DMS153 treated with DMSO at 0.1 percent for 48 hours (cell line): ENCODE results near the gene WDCP.
"Not testable (repeated sequence)": the region's sequence is repeated elsewhere in the genome, so short reads cannot be mapped to it uniquely, and the experiment has no call there.

Source experiments
- DNase-seq: peaks from one replicate; lab custom pipeline; 2025; ENCODE audit not compliant: unreplicated experiment; lab: John Stamatoyannopoulos, UW

The WDCP gene

GRCh38 chr2:24022975-24023575 lies 24.1 kb downstream of the WDCP start:
- DNase-seq: no peak

GRCh38 chr2:24022324-24022974 lies 24.7 kb downstream of the WDCP start:
- DNase-seq: no peak

GRCh38 chr2:24021122-24021998 lies 25.8 kb downstream of the WDCP start:
- no peak for DNase-seq

GRCh38 chr2:24020244-24020643 lies 26.9 kb downstream of the WDCP start:
- no peak for DNase-seq

GRCh38 chr2:24019729-24020128 lies 27.5 kb downstream of the WDCP start:
- DNase-seq: no peak

GRCh38 chr2:24018241-24018640 lies 28.9 kb downstream of the WDCP start:
- no peak for DNase-seq

- DNase-seq: no peak
Measured at GRCh38 chr2:24017711-24018110, 29.5 kb downstream of the WDCP start.

GRCh38 chr2:24016853-24017703 lies 30.1 kb downstream of the WDCP start:
- DNase-seq: no peak

- no peak for DNase-seq
Measured at GRCh38 chr2:24016376-24016761, 30.8 kb downstream of the WDCP start.

- DNase-seq: no peak
Measured at GRCh38 chr2:24015562-24016375, 31.4 kb downstream of the WDCP start.

GRCh38 chr2:24014902-24015301 lies 32.3 kb downstream of the WDCP start:
- DNase-seq: not testable (repeated sequence)

GRCh38 chr2:24012521-24013188 lies 34.5 kb downstream of the WDCP start:
- no peak for DNase-seq

- DNase-seq: no peak
Measured at GRCh38 chr2:24011250-24012104, 35.7 kb downstream of the WDCP start.

GRCh38 chr2:24010477-24011249 lies 36.5 kb downstream of the WDCP start:
- no peak for DNase-seq

- no peak for DNase-seq
Measured at GRCh38 chr2:24009680-24010476, 37.3 kb downstream of the WDCP start, which contains the start of gene MFSD2B. TSS of gene MFSD2B (plus strand) at chr2:24010085. CDS start at chr2:24010097, 12 bp downstream.

GRCh38 chr2:24009367-24009679 lies 37.9 kb downstream of the WDCP start:
- DNase-seq: no peak

- DNase-seq: no peak
Measured at GRCh38 chr2:24008672-24009366, 38.4 kb downstream of the WDCP start.
